ENCODE measurements around the gene HMGN4. TPM values are rescaled to one million over a fixed set of nuclear protein-coding genes. Genes with fewer than 3 reads are reported as not detected.
A peak's percentile ranks its signal among the peaks of the same experiment; 100 is the strongest.

Gene HMGN4
- total and polyA plus RNA-seq, 9 of the 15 experiments (the other 6 are each of a cell fraction or from before 2014, with no cell fraction given) = 35.4 to 134 (median 94.1) TPM

DNA sequence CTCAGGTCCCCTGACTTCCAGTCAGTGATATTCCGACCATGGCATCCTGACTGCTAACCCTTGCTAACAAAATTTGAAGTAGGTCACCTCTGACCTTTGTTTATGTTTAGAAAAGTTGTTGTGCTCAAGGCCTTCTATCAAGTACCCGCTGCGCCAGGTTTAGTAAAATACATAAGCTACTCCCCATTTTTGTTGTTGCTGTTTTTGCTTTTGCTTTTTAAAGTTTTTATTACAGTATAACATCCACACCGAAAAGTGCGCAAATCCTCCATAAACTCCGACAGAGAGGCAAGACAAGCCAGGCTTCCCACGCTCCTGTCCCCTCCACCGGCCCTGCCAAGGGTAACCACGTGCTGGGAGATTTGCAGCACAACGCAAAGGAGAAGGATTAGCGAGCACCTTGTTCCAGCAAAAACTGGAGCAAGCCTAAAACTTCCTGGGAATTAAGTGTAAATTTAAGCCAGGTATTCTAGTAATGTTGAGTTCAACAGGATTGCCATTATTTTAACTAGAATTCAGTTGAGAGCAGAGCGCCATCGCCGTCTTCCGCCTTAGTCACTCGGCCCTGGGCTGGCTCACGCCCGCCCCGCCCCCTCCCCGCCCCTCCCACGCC, 17.8 kb upstream of the HMGN4 start (continued):
- TF ChIP-seq POU5F1 (IDR thresholded peaks at IDR 0.05; ENCODE audit: borderline replicate concordance, low read depth, low read length, partially characterized antibody) (no peak), ZNF507 (tag; conservative IDR thresholded peaks at IDR 0.05) (no peak), ZNF699 (CRISPR knock-in tag; IDR thresholded peaks at IDR 0.05; ENCODE audit: insufficient replicate concordance) (no peak), NFIX (CRISPR knock-in tag; IDR thresholded peaks at IDR 0.05; ENCODE audit: low read depth) (no peak; the same call in 1 of the 2 replicates), NCOA6 (IDR thresholded peaks at IDR 0.05) (no peak; the same call in 1 of the 2 replicates), ZKSCAN3 (CRISPR knock-in tag; IDR thresholded peaks at IDR 0.05) (0 out of 2 replicates have a peak, but pooled peaks have one; percentile 41), ZNF165 (CRISPR knock-in tag; IDR thresholded peaks at IDR 0.05; ENCODE audit: borderline replicate concordance) (peak; percentile 86; the same call in 1 of the 2 replicates), FOS (IDR thresholded peaks at IDR 0.05; ENCODE audit: extremely low read depth, insufficient read length) (no peak), ID3 (CRISPR knock-in tag; IDR thresholded peaks at IDR 0.05) (peak; percentile 58; the same call in 1 of the 2 replicates), ID3 (tag; IDR thresholded peaks at IDR 0.05) (peak; percentile 94), THRAP3 (IDR thresholded peaks at IDR 0.05; ENCODE audit: borderline replicate concordance) (0 out of 2 replicates have a peak, but pooled peaks have one; percentile 16)
- TF ChIP-seq, protein P1, sequence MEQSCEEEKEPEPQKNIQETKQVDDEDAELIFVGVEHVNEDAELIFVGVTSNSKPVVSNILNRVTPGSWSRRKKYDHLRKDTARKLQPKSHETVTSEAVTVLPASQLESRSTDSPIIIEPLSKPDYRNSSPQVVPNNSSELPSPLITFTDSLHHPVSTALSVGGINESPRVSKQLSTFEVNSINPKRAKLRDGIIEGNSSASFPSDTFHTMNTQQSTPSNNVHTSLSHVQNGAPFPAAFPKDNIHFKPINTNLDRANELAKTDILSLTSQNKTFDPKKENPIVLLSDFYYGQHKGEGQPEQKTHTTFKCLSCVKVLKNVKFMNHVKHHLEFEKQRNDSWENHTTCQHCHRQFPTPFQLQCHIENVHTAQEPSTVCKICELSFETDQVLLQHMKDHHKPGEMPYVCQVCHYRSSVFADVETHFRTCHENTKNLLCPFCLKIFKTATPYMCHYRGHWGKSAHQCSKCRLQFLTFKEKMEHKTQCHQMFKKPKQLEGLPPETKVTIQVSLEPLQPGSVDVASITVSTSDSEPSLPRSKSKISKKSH (CRISPR knock-in tag; IDR thresholded peaks at IDR 0.05) = no peak
- TF ChIP-seq, protein P2, sequence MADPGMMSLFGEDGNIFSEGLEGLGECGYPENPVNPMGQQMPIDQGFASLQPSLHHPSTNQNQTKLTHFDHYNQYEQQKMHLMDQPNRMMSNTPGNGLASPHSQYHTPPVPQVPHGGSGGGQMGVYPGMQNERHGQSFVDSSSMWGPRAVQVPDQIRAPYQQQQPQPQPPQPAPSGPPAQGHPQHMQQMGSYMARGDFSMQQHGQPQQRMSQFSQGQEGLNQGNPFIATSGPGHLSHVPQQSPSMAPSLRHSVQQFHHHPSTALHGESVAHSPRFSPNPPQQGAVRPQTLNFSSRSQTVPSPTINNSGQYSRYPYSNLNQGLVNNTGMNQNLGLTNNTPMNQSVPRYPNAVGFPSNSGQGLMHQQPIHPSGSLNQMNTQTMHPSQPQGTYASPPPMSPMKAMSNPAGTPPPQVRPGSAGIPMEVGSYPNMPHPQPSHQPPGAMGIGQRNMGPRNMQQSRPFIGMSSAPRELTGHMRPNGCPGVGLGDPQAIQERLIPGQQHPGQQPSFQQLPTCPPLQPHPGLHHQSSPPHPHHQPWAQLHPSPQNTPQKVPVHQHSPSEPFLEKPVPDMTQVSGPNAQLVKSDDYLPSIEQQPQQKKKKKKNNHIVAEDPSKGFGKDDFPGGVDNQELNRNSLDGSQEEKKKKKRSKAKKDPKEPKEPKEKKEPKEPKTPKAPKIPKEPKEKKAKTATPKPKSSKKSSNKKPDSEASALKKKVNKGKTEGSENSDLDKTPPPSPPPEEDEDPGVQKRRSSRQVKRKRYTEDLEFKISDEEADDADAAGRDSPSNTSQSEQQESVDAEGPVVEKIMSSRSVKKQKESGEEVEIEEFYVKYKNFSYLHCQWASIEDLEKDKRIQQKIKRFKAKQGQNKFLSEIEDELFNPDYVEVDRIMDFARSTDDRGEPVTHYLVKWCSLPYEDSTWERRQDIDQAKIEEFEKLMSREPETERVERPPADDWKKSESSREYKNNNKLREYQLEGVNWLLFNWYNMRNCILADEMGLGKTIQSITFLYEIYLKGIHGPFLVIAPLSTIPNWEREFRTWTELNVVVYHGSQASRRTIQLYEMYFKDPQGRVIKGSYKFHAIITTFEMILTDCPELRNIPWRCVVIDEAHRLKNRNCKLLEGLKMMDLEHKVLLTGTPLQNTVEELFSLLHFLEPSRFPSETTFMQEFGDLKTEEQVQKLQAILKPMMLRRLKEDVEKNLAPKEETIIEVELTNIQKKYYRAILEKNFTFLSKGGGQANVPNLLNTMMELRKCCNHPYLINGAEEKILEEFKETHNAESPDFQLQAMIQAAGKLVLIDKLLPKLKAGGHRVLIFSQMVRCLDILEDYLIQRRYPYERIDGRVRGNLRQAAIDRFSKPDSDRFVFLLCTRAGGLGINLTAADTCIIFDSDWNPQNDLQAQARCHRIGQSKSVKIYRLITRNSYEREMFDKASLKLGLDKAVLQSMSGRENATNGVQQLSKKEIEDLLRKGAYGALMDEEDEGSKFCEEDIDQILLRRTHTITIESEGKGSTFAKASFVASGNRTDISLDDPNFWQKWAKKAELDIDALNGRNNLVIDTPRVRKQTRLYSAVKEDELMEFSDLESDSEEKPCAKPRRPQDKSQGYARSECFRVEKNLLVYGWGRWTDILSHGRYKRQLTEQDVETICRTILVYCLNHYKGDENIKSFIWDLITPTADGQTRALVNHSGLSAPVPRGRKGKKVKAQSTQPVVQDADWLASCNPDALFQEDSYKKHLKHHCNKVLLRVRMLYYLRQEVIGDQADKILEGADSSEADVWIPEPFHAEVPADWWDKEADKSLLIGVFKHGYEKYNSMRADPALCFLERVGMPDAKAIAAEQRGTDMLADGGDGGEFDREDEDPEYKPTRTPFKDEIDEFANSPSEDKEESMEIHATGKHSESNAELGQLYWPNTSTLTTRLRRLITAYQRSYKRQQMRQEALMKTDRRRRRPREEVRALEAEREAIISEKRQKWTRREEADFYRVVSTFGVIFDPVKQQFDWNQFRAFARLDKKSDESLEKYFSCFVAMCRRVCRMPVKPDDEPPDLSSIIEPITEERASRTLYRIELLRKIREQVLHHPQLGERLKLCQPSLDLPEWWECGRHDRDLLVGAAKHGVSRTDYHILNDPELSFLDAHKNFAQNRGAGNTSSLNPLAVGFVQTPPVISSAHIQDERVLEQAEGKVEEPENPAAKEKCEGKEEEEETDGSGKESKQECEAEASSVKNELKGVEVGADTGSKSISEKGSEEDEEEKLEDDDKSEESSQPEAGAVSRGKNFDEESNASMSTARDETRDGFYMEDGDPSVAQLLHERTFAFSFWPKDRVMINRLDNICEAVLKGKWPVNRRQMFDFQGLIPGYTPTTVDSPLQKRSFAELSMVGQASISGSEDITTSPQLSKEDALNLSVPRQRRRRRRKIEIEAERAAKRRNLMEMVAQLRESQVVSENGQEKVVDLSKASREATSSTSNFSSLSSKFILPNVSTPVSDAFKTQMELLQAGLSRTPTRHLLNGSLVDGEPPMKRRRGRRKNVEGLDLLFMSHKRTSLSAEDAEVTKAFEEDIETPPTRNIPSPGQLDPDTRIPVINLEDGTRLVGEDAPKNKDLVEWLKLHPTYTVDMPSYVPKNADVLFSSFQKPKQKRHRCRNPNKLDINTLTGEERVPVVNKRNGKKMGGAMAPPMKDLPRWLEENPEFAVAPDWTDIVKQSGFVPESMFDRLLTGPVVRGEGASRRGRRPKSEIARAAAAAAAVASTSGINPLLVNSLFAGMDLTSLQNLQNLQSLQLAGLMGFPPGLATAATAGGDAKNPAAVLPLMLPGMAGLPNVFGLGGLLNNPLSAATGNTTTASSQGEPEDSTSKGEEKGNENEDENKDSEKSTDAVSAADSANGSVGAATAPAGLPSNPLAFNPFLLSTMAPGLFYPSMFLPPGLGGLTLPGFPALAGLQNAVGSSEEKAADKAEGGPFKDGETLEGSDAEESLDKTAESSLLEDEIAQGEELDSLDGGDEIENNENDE (IDR thresholded peaks at IDR 0.05; ENCODE audit: low read depth, low read length) = no peak

All from K562 (cell line).